Gastroesophageal sphincter (tissue), 4 donors: ENCODE results near the gene MAPK8. TPM values are rescaled to one million over a fixed set of nuclear protein-coding genes. Genes with fewer than 3 reads are reported as not detected.

Experiments
- ATAC-seq: fragments of 150-250 bp; one replicate; pipeline ENCODE4 v1.9.1; 2016; ENCODE audit warnings: mild to moderate bottlenecking, moderate library complexity
- H3K27ac ChIP-seq, 4 donors: fragments of 200-600 bp; sonication (generic) in 3 of 4; 1 replicate in 3 of 4; 2 replicates in 1 of 4; pipeline ENCODE4 v1.5.1; 2016 to 2019
- H3K27me3 ChIP-seq: fragments of 200-600 bp; sonication (generic); one replicate; pipeline ENCODE4 v1.5.1; 2019
- H3K36me3 ChIP-seq, 2 donors: fragments of 200-600 bp; sonication (generic); one replicate each; pipeline ENCODE4 v1.5.1; 2019; ENCODE audit warnings: control low read depth in 1 of 2
- H3K4me1 ChIP-seq, 3 donors: fragments of 200-600 bp; sonication (generic); 1 replicate in 2 of 3; 2 replicates in 1 of 3; pipeline ENCODE4 v1.5.1; 2016 to 2019; ENCODE audit warnings: control low read depth in 2 of 3
- H3K4me3 ChIP-seq, 2 donors: fragments of 200-600 bp; sonication (generic); one replicate each; pipeline ENCODE4 v1.5.1; 2019; ENCODE audit warnings: mild to moderate bottlenecking in 1 of 2, moderate library complexity in 1 of 2
- H3K9me3 ChIP-seq, 3 donors: fragments of 200-600 bp; sonication (generic); one replicate each; pipeline ENCODE4 v1.5.1; 2017 to 2019; ENCODE audit warnings: control low read depth in 2 of 3
- CTCF ChIP-seq, 4 experiments: fragments of 200-600 bp in 2 of 4; fragments of 450-650 bp in 2 of 4; sonication (generic) in 1 of 4; IDR thresholded peaks; one replicate each; pipeline ENCODE4 v1.5.1; 2017 to 2019; ENCODE audit warnings: antibody characterized with exemption in 4 of 4, mild to moderate bottlenecking in 2 of 4, moderate library complexity in 2 of 4
- EP300 ChIP-seq: sonication (generic); formaldehyde crosslinking; IDR thresholded peaks from one replicate; pipeline ENCODE4 v1.6.1; 2017; ENCODE audit warnings: antibody characterized with exemption, mild to moderate bottlenecking
- POLR2A ChIP-seq, 2 donors: fragments of 450-650 bp; IDR thresholded peaks; one replicate each; pipeline ENCODE4 v1.6.1; 2017; ENCODE audit warnings: antibody characterized with exemption in 2 of 2, mild to moderate bottlenecking in 2 of 2, moderate library complexity in 1 of 2
- POLR2AphosphoS5 ChIP-seq: sonication (generic); formaldehyde crosslinking; IDR thresholded peaks from one replicate; pipeline ENCODE4 v1.6.1; 2017; ENCODE audit warnings: antibody characterized with exemption
- WGBS, 2 donors: methylation state at CpG; one replicate each; pipeline ENCODE4 v1.1.5; 2018; ENCODE audit warnings: low coverage in 1 of 2; 5-methylcytosine and 5-hydroxymethylcytosine counted together
- total RNA-seq, 4 donors: library from RNA; depleted of rRNA; stranded (reverse); fragments of >200 nt; gene quantifications; one replicate each; pipeline ENCODE4 v1.1.0, GENCODE V29; 2016

MAPK8 gene
- total RNA-seq, 4 donors from 2014 or later: 35.6 to 63.7 (median 40.7) TPM

DNA sequence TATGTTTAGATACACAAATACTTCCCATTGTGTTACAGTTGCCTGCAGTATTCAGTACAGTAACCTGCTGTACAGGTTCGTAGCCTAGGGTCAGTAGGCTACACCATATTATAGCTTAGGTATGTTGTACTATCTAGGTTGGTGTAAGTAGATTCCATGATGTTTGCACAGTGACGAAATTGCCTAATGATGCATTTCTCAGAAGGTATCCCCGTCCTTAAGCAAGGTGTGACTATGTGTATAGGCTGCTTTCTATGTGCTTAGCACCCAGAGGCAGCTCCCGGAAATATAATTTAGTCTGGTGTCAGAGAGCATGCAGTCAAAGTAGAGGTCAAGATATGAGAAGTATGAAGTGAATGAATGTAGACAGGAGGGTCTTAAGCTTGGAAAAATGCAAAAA, 9.8 kb downstream of the MAPK8 start:
- Histone ChIP-seq H3K4me1 (peaks cover 0 to 19% (median 0%) of the 10 kb centered on the region in 3 donors), H3K27me3 (no peaks in the 10 kb centered on the region), H3K36me3 (no peaks in the 10 kb centered on the region), H3K27ac (no peak overlapping the region), H3K4me3 (no peak overlapping the region), H3K9me3 (no peaks in the 10 kb centered on the region)
- WGBS, 2 donors: 82 to 100% methylated on average over 2 to 3 of the region's 4 CpGs
- no peak for ATAC-seq
- TF ChIP-seq CTCF (IDR thresholded peaks at IDR 0.05): no peak
- TF ChIP-seq POLR2AphosphoS5: no peak
- TF ChIP-seq POLR2A (IDR thresholded peaks at IDR 0.05): no peak
- TF ChIP-seq EP300: no peak

DNA sequence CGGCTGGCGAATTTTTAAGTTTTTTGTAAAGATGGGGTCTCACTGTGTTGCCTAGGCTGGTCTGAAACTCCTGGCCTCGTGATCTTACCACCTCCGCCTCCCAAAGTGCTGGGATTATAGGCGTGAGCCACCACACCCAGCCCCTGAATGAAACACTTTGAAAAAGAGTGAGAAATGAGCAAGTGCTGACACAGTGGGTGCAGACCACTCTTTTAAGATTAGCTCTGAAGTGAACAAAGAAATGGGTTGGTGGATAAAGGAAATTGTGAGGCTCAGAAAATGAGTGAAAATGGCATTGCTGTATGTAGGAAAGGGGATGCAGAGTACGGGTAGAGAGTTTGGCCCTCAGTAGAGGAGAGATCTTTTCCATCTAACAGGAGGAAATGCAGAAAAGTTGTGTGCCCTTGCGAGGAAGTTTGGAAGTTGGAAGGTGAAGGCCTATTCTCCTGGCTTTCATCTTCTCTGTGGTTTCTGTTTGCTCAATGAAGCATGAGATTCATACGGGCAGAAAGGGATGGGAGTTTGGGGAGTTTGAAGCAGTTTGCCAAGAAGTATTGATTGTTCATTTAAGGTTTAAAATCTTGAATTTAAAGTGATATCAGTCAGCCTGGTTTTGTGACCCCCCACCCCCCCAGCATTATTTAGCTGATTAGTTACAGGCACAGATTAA, 11.0 kb downstream of the MAPK8 start:
- no peak for ATAC-seq
- H3K27ac ChIP-seq: no peak overlapping the region
- TF ChIP-seq CTCF (IDR thresholded peaks at IDR 0.05) (no peak), POLR2AphosphoS5 (no peak), POLR2A (IDR thresholded peaks at IDR 0.05) (no peak), EP300 (no peak)

GRCh38 chr10:48322017-48322416, 15.5 kb downstream of the MAPK8 start:
- TF ChIP-seq POLR2AphosphoS5 (no peak), POLR2A (IDR thresholded peaks at IDR 0.05) (no peak), EP300 (no peak), CTCF (IDR thresholded peaks at IDR 0.05) (no peak)
- Histone ChIP-seq H3K36me3 (no peaks in the 10 kb centered on the region), H3K27ac (no peak overlapping the region), H3K4me1 (peaks cover 0 to 18% (median 0%) of the 10 kb centered on the region in 3 donors), H3K9me3 (no peaks in the 10 kb centered on the region), H3K4me3 (no peak overlapping the region), H3K27me3 (no peaks in the 10 kb centered on the region)
- 87 to 98% methylated on average over 2 to 3 of the region's 3 CpGs for WGBS, 2 donors
- ATAC-seq: no peak

More for the DNA sequence above, 11.0 kb downstream of the MAPK8 start:
- H3K4me3 ChIP-seq: no peak overlapping the region
- H3K36me3 ChIP-seq: no peaks in the 10 kb centered on the region
- H3K9me3 ChIP-seq: no peaks in the 10 kb centered on the region
- peaks cover 0 to 20% (median 0%) of the 10 kb centered on the region in 3 donors for H3K4me1 ChIP-seq
- H3K27me3 ChIP-seq: no peaks in the 10 kb centered on the region
- WGBS, 2 donors: 71 to 72% methylated on average over 3 to 6 of the region's 8 CpGs

GRCh38 chr10:48324580-48324979, 18.1 kb downstream of the MAPK8 start:
- Histone ChIP-seq H3K9me3 (no peaks in the 10 kb centered on the region), H3K4me1 (peaks cover 0 to 9% (median 0%) of the 10 kb centered on the region in 3 donors), H3K27ac (no peak overlapping the region), H3K36me3 (no peaks in the 10 kb centered on the region), H3K27me3 (no peaks in the 10 kb centered on the region), H3K4me3 (no peak overlapping the region)
- no peak for ATAC-seq
- TF ChIP-seq POLR2AphosphoS5 (no peak), CTCF (IDR thresholded peaks at IDR 0.05) (no peak)
- WGBS, 2 donors: 65% methylated on average over 2 of the region's 2 CpGs; no CpG with 5 or more reads in 1 of the 2 donors

- TF ChIP-seq CTCF (IDR thresholded peaks at IDR 0.05) (no peak), POLR2AphosphoS5 (no peak), POLR2A (IDR thresholded peaks at IDR 0.05) (no peak), EP300 (no peak)
- no peaks in the 10 kb centered on the region for H3K27me3 ChIP-seq
- 87 to 90% methylated on average over 3 of the region's 3 CpGs for WGBS, 2 donors
- H3K9me3 ChIP-seq: peaks cover 0 to 8% (median 0%) of the 10 kb centered on the region in 3 donors
- H3K4me3 ChIP-seq: no peak overlapping the region
- H3K4me1 ChIP-seq: peaks cover 0 to 4% (median 0%) of the 10 kb centered on the region in 3 donors
- peaks cover 0 to 9% of the 10 kb centered on the region in 2 donors for H3K36me3 ChIP-seq
- no peak overlapping the region for H3K27ac ChIP-seq
- no peak for ATAC-seq
These were observed 23.8 kb downstream of the MAPK8 start for GRCh38 chr10:48330269-48330668.
